ENCODE results near the gene FOXJ3.

Gene FOXJ3

DNA sequence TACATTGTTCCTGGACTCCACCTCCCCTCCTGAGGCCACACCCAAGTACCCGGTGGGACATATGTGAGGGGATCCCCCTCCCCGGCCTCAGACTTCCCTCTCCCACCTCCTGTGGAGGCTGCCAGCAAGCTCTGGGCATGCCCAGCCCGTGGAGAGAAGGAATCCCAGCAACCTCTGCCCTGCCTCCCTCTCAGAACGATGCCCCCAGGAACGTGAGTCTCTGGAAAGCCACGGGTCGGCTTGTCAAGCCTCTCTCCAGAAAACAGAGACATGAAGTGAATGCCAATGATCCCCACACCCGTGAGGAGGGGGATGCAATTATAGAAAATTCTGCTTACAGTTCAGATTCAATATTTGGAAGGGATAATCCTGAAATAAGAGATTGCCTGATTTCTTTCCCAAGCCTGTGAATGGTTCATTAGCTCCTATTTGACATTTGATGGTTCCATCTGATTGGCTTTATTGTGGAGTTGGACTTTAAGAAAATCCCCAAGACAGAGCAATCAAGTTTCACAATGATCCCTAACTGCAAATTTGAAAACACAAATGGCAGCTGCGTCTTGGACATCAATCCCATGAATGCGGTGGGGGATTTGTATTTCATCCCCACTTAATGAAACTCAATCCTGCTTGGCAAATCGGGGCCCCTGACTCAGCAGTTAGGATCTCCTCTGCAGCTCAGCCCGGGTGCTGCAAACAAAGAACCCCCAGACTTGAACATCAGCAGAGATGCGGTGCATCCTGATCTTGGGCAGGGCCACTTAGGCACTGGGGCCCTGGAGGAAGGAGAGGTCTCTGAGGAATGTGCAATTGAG is 190.9 kb downstream of the FOXJ3 start:
- Histone ChIP-seq H3K9me3 (ENCODE audit: insufficient read depth, low read length) (peaks cover 2% of the 10 kb centered on the region; the same call in 1 of the 2 replicates), H3K36me3 (ENCODE audit: insufficient read depth, insufficient read length, low read length) (no peaks in the 10 kb centered on the region), H3K4me1 (ENCODE audit: insufficient read depth, insufficient read length) (peaks cover 7% of the 10 kb centered on the region), H3K27me3 (ENCODE audit: insufficient read depth, insufficient read length) (no peaks in the 10 kb centered on the region), H3K9ac (ENCODE audit: insufficient read length, low read depth) (no peak overlapping the region), H3K4me3 (ENCODE audit: insufficient read length, low read depth) (no peak overlapping the region)
- TF ChIP-seq YY1 (IDR thresholded peaks at IDR 0.05; ENCODE audit: insufficient read depth, insufficient read length) (no peak), SUZ12 (IDR thresholded peaks at IDR 0.05; ENCODE audit: extremely low read depth, insufficient read depth, insufficient read length) (no peak), ZNF274 (IDR thresholded peaks at IDR 0.05; ENCODE audit: low read depth, low read length) (no peak)
- DNase-seq (ENCODE audit: low read depth, low spot score), result no peak

GRCh38 chr1:42142894-42143675 is 191.9 kb downstream of the FOXJ3 start:
- Histone ChIP-seq H3K4me3 (ENCODE audit: insufficient read length, low read depth) (no peak overlapping the region), H3K27me3 (ENCODE audit: insufficient read depth, insufficient read length) (no peaks in the 10 kb centered on the region), H3K4me1 (ENCODE audit: insufficient read depth, insufficient read length) (peaks cover 7% of the 10 kb centered on the region), H3K36me3 (ENCODE audit: insufficient read depth, insufficient read length, low read length) (no peaks in the 10 kb centered on the region), H3K9ac (ENCODE audit: insufficient read length, low read depth) (no peak overlapping the region), H3K9me3 (ENCODE audit: insufficient read depth, low read length) (peaks cover 3% of the 10 kb centered on the region; the same call in 1 of the 2 replicates)
- no peak for TF ChIP-seq SUZ12 (IDR thresholded peaks at IDR 0.05; ENCODE audit: extremely low read depth, insufficient read depth, insufficient read length)
- TF ChIP-seq YY1 (IDR thresholded peaks at IDR 0.05; ENCODE audit: insufficient read depth, insufficient read length), result no peak
- no peak for TF ChIP-seq ZNF274 (IDR thresholded peaks at IDR 0.05; ENCODE audit: low read depth, low read length)
- no peak for DNase-seq (ENCODE audit: low read depth, low spot score)

DNA sequence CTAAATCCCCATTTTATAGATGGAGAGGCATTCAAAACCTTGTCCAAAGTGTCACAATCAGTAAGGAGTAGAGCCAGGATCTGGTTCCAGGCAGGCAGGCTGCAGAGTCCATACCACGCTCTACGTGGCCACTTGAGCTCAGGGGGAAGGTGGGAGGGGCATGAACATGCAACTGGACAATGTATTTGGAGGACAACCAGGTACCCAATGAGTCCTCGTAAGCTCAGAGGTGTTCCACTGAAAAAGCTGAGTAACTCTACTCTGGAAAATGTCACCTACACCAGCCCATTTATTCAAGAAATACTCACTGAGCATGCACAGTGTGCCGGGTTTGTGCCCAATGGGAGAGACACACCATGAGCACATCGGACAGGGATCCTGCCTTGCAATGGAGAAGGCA is 193.1 kb downstream of the FOXJ3 start:
- H3K9ac ChIP-seq (ENCODE audit: insufficient read length, low read depth), result no peak overlapping the region
- no peak for DNase-seq (ENCODE audit: low read depth, low spot score)
- peaks cover 3% of the 10 kb centered on the region; the same call in 1 of the 2 replicates for H3K9me3 ChIP-seq (ENCODE audit: insufficient read depth, low read length)
- H3K4me3 ChIP-seq (ENCODE audit: insufficient read length, low read depth), result no peak overlapping the region
- no peaks in the 10 kb centered on the region for H3K27me3 ChIP-seq (ENCODE audit: insufficient read depth, insufficient read length)
- H3K36me3 ChIP-seq (ENCODE audit: insufficient read depth, insufficient read length, low read length), result no peaks in the 10 kb centered on the region
- TF ChIP-seq SUZ12 (IDR thresholded peaks at IDR 0.05; ENCODE audit: extremely low read depth, insufficient read depth, insufficient read length), result no peak
- TF ChIP-seq YY1 (IDR thresholded peaks at IDR 0.05; ENCODE audit: insufficient read depth, insufficient read length), result no peak
- TF ChIP-seq ZNF274 (IDR thresholded peaks at IDR 0.05; ENCODE audit: low read depth, low read length), result no peak
- peaks cover 7% of the 10 kb centered on the region for H3K4me1 ChIP-seq (ENCODE audit: insufficient read depth, insufficient read length)

GRCh38 chr1:42140191-42140590 is 194.8 kb downstream of the FOXJ3 start:
- Histone ChIP-seq H3K27me3 (ENCODE audit: insufficient read depth, insufficient read length) (peaks cover 2% of the 10 kb centered on the region), H3K36me3 (ENCODE audit: insufficient read depth, insufficient read length, low read length) (no peaks in the 10 kb centered on the region), H3K9ac (ENCODE audit: insufficient read length, low read depth) (no peak overlapping the region), H3K4me3 (ENCODE audit: insufficient read length, low read depth) (no peak overlapping the region), H3K4me1 (ENCODE audit: insufficient read depth, insufficient read length) (peaks cover 3% of the 10 kb centered on the region), H3K9me3 (ENCODE audit: insufficient read depth, low read length) (peaks cover 3% of the 10 kb centered on the region; the same call in 1 of the 2 replicates)
- DNase-seq (ENCODE audit: low read depth, low spot score), result no peak
- no peak for TF ChIP-seq SUZ12 (IDR thresholded peaks at IDR 0.05; ENCODE audit: extremely low read depth, insufficient read depth, insufficient read length)

GRCh38 chr1:42139444-42139843 is 195.6 kb downstream of the FOXJ3 start:
- Histone ChIP-seq H3K4me1 (ENCODE audit: insufficient read depth, insufficient read length) (no peaks in the 10 kb centered on the region), H3K36me3 (ENCODE audit: insufficient read depth, insufficient read length, low read length) (no peaks in the 10 kb centered on the region), H3K9ac (ENCODE audit: insufficient read length, low read depth) (no peak overlapping the region), H3K4me3 (ENCODE audit: insufficient read length, low read depth) (no peak overlapping the region), H3K9me3 (ENCODE audit: insufficient read depth, low read length) (peaks cover 3% of the 10 kb centered on the region; the same call in 1 of the 2 replicates), H3K27me3 (ENCODE audit: insufficient read depth, insufficient read length) (peaks cover 2% of the 10 kb centered on the region)
- TF ChIP-seq YY1 (IDR thresholded peaks at IDR 0.05; ENCODE audit: insufficient read depth, insufficient read length) (no peak), ZNF274 (IDR thresholded peaks at IDR 0.05; ENCODE audit: low read depth, low read length) (no peak), SUZ12 (IDR thresholded peaks at IDR 0.05; ENCODE audit: extremely low read depth, insufficient read depth, insufficient read length) (no peak)
- DNase-seq (ENCODE audit: low read depth, low spot score), result no peak

DNA sequence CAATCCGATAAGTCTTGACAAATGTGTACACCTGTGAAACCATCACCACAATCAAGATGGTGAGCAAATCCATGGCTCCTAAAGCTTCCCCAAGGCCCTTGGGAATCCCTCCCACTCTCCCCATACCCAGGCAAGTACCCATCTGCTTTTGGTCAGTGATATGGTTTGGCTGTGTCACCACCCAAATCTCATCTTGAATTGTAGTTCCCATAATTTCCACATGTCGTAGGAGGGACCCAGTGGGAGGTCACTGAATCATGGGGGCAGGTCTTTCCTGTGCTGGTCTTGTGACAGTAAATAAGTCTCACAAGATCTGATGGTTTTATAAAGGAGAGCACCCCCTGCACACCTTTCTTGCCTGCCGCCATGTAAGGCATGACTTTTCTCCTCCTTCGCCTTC is 196.4 kb downstream of the FOXJ3 start:
- no peak overlapping the region for H3K4me3 ChIP-seq (ENCODE audit: insufficient read length, low read depth)
- no peak overlapping the region for H3K9ac ChIP-seq (ENCODE audit: insufficient read length, low read depth)
- TF ChIP-seq ZNF274 (IDR thresholded peaks at IDR 0.05; ENCODE audit: low read depth, low read length) (no peak), SUZ12 (IDR thresholded peaks at IDR 0.05; ENCODE audit: extremely low read depth, insufficient read depth, insufficient read length) (no peak), YY1 (IDR thresholded peaks at IDR 0.05; ENCODE audit: insufficient read depth, insufficient read length) (no peak)
- no peaks in the 10 kb centered on the region for H3K4me1 ChIP-seq (ENCODE audit: insufficient read depth, insufficient read length)
- H3K36me3 ChIP-seq (ENCODE audit: insufficient read depth, insufficient read length, low read length), result no peaks in the 10 kb centered on the region
- H3K27me3 ChIP-seq (ENCODE audit: insufficient read depth, insufficient read length), result peaks cover 2% of the 10 kb centered on the region
- H3K9me3 ChIP-seq (ENCODE audit: insufficient read depth, low read length), result peaks cover 3% of the 10 kb centered on the region; the same call in 1 of the 2 replicates
- no peak for DNase-seq (ENCODE audit: low read depth, low spot score)

DNA sequence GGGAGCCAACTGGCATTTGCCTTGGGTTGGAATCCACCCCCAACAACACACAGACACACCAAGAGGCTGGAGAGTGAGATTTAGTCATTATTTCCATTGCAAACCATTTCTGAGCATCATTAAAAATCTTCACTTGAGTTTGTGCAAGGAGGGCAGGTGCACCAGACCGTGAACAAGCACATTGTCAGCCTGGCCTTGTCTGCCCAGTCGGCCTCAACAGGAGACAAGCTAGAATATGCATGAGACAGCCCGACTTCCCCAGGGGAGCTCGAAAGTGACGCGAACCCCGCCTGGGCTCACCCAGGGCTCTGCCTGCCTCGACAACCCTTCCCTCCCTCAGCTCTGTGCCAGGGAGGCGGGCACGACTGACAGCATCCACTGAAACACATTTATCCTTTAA is 197.3 kb downstream of the FOXJ3 start:
- TF ChIP-seq ZNF274 (IDR thresholded peaks at IDR 0.05; ENCODE audit: low read depth, low read length) (no peak), SUZ12 (IDR thresholded peaks at IDR 0.05; ENCODE audit: extremely low read depth, insufficient read depth, insufficient read length) (no peak), YY1 (IDR thresholded peaks at IDR 0.05; ENCODE audit: insufficient read depth, insufficient read length) (no peak)
- Histone ChIP-seq H3K9ac (ENCODE audit: insufficient read length, low read depth) (no peak overlapping the region), H3K27me3 (ENCODE audit: insufficient read depth, insufficient read length) (peaks cover 2% of the 10 kb centered on the region), H3K4me1 (ENCODE audit: insufficient read depth, insufficient read length) (no peaks in the 10 kb centered on the region), H3K9me3 (ENCODE audit: insufficient read depth, low read length) (peaks cover 3% of the 10 kb centered on the region; the same call in 1 of the 2 replicates), H3K36me3 (ENCODE audit: insufficient read depth, insufficient read length, low read length) (no peaks in the 10 kb centered on the region), H3K4me3 (ENCODE audit: insufficient read length, low read depth) (no peak overlapping the region)
- DNase-seq (ENCODE audit: low read depth, low spot score), result no peak
